SJSA1 (cell line): Measurements from ENCODE around the gene KBTBD7. TPM values are rescaled to one million over a fixed set of nuclear protein-coding genes. Genes with fewer than 3 reads are reported as not detected.
"Not testable (repeated sequence)": the region's sequence is repeated elsewhere in the genome, so short reads cannot be mapped to it uniquely, and the experiment has no call there.

Experiments used
- DNase-seq, 2 experiments: peaks; one replicate each; pipeline ENCODE4 v3.0.0-alpha.2; 2015 to 2020; ENCODE audit warnings: low spot score in 2 of 2, low read depth in 1 of 2
- H3K27ac ChIP-seq: fragments of 250-450 bp; sonication (Bioruptor Pico); 2 replicates; pipeline ENCODE4 v1.5.1; 2020; ENCODE audit warnings: mild to moderate bottlenecking, moderate library complexity
- H3K27me3 ChIP-seq: fragments of 250-450 bp; sonication (Bioruptor Pico); replicated peaks from 2 replicates; pipeline ENCODE4 v1.5.1; 2020; ENCODE audit warnings: mild to moderate bottlenecking, moderate library complexity
- H3K36me3 ChIP-seq: fragments of 250-450 bp; sonication (Bioruptor Pico); 2 replicates; pipeline ENCODE4 v1.5.1; 2020; ENCODE audit warnings: mild to moderate bottlenecking
- H3K4me1 ChIP-seq: fragments of 250-450 bp; sonication (Bioruptor Pico); replicated peaks from 2 replicates; pipeline ENCODE4 v1.6.1; 2021; ENCODE audit warnings: mild to moderate bottlenecking
- H3K4me3 ChIP-seq: fragments of 250-450 bp; sonication (Bioruptor Pico); 2 replicates; pipeline ENCODE4 v1.5.1; 2020; ENCODE audit warnings: mild to moderate bottlenecking
- H3K9me3 ChIP-seq: fragments of 250-450 bp; sonication (Bioruptor Pico); replicated peaks from 2 replicates; pipeline ENCODE4 v1.5.1; 2020; ENCODE audit warnings: mild to moderate bottlenecking
- total RNA-seq: library from RNA; depleted of rRNA; stranded (reverse); fragments of >200 nt; shearing (Covaris generic); gene quantifications from 2 replicates; pipeline ENCODE4 v1.2.3, GENCODE V29; 2014

The KBTBD7 gene
- total RNA-seq, 1 experiment from 2014 or later = 6.9 TPM

DNA sequence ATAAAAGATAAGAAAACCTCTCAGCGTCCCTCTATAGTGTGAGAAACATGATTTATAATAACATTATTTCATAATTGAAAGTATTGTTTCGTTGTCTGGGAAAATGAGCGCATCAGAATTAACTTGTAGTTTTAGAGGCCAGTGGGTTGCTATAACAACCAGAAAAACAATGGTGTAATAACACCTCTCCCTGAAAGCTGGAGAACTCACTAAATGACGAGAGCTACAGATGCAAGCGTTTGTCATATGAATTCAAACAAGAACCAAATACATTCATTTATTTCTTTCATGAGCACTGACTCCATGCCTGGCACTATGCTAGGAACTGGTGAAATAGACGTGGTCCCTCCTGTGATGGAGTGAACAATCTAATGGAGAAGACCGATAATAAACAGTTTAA is 16.3 kb downstream of the KBTBD7 start:
- no peak overlapping the region for H3K27ac ChIP-seq
- peaks cover 8% of the 10 kb centered on the region; the same call in 1 of the 2 replicates for H3K9me3 ChIP-seq
- DNase-seq = no peak
- H3K36me3 ChIP-seq = no peaks in the 10 kb centered on the region
- no peaks in the 10 kb centered on the region for H3K27me3 ChIP-seq
- H3K4me3 ChIP-seq = no peak overlapping the region
- H3K4me1 ChIP-seq = peaks cover 4% of the 10 kb centered on the region; the same call in 1 of the 2 replicates

DNA sequence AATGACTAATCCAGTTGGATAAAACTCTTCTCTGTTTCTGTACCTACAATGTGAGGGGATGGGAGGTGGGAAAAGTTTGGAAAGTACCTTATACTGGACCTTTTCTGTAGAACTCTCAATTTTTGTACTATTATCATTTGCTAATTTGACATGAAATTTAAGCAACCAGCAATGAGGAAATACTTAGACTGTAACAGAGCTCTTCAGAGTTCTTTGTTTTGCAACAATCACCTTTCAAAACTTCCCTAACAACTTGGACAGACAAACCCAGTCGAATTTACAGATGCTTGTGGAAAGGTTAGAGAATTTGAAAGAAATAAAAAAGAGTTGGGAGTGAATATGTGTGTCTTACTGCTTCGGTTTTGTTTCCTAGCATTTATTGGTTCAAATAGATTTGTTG is 16.8 kb downstream of the KBTBD7 start:
- no peak overlapping the region for H3K4me3 ChIP-seq
- no peaks in the 10 kb centered on the region for H3K36me3 ChIP-seq
- DNase-seq = no peak
- H3K27me3 ChIP-seq = no peaks in the 10 kb centered on the region
- peaks cover 4% of the 10 kb centered on the region; the same call in 1 of the 2 replicates for H3K4me1 ChIP-seq
- H3K27ac ChIP-seq = no peak overlapping the region
- peaks cover 8% of the 10 kb centered on the region; the same call in 1 of the 2 replicates for H3K9me3 ChIP-seq

DNA sequence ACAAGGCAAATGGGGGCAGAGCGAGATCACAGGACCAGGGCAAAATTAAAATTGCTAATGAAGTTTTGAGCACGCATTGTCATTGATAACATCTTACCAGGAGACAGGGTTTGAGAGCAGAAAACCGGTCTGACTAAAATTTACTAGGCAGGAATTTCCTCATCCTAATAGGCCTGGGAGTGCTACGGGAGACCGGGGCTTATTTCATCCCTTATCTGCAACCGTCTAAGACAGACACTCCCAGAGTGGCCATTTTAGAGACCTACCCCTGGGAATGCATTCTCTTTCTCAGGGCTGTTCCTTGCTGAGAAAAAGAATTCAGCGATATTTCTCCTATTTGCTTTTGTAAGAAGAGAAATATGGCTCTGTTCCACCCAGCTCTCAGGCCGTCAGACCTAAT is 18.8 kb downstream of the KBTBD7 start:
- not testable (repeated sequence) for H3K27ac ChIP-seq

GRCh38 chr13:41162151-41162550 is 32.2 kb downstream of the KBTBD7 start:
- no peak overlapping the region for H3K27ac ChIP-seq
- H3K36me3 ChIP-seq = no peaks in the 10 kb centered on the region
- no peak overlapping the region for H3K4me3 ChIP-seq
- H3K27me3 ChIP-seq = no peaks in the 10 kb centered on the region
- no peaks in the 10 kb centered on the region for H3K4me1 ChIP-seq
- H3K9me3 ChIP-seq = no peaks in the 10 kb centered on the region
- no peak for DNase-seq

More for the DNA sequence above, 18.8 kb downstream of the KBTBD7 start:
- not testable (repeated sequence) for H3K4me1 ChIP-seq, H3K36me3 ChIP-seq, H3K27me3 ChIP-seq, H3K9me3 ChIP-seq, DNase-seq, H3K4me3 ChIP-seq

DNA sequence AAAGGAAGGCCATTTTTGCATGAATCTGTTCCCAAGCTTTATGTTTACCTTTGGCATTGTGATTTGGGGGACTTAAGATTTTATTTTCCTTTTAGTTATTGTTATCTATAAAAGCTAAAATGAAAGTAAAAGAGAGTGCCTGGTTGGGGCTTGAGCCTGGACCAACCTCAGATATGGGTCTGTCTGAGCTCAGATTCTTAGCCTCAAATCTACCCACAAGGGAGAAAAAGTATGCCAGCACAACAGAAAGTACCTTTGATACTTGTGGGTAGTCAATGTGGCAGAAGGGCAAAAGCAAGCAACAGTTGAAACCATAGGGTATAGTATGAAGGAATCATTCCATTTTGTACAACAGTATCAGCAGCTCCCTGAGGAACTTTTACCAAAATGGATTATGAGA is 35.2 kb downstream of the KBTBD7 start:
- no peaks in the 10 kb centered on the region for H3K4me1 ChIP-seq
- H3K36me3 ChIP-seq = no peaks in the 10 kb centered on the region
- no peak overlapping the region for H3K27ac ChIP-seq
- no peaks in the 10 kb centered on the region for H3K9me3 ChIP-seq
- H3K4me3 ChIP-seq = no peak overlapping the region
- no peak for DNase-seq
- H3K27me3 ChIP-seq = no peaks in the 10 kb centered on the region

GRCh38 chr13:41157048-41157717 is 37.2 kb downstream of the KBTBD7 start:
- Histone ChIP-seq H3K4me3 (no peak overlapping the region), H3K4me1 (no peaks in the 10 kb centered on the region), H3K9me3 (no peaks in the 10 kb centered on the region), H3K27ac (no peak overlapping the region), H3K36me3 (no peaks in the 10 kb centered on the region), H3K27me3 (no peaks in the 10 kb centered on the region)
- DNase-seq = no peak

GRCh38 chr13:41156620-41157019 is 37.7 kb downstream of the KBTBD7 start:
- no peaks in the 10 kb centered on the region for H3K36me3 ChIP-seq
- no peak overlapping the region for H3K4me3 ChIP-seq
- DNase-seq = no peak
- no peaks in the 10 kb centered on the region for H3K27me3 ChIP-seq
- H3K9me3 ChIP-seq = no peaks in the 10 kb centered on the region
- H3K4me1 ChIP-seq = no peaks in the 10 kb centered on the region
- H3K27ac ChIP-seq = no peak overlapping the region

- Histone ChIP-seq H3K27me3 (no peaks in the 10 kb centered on the region), H3K36me3 (no peaks in the 10 kb centered on the region), H3K27ac (no peak overlapping the region)
These were observed 40.3 kb downstream of the KBTBD7 start for GRCh38 chr13:41154042-41154441.

GRCh38 chr13:41152005-41152404 is 42.4 kb downstream of the KBTBD7 start:
- no peak for DNase-seq
- Histone ChIP-seq H3K27ac (no peak overlapping the region), H3K27me3 (no peaks in the 10 kb centered on the region), H3K36me3 (no peaks in the 10 kb centered on the region; the same call in 1 of the 2 replicates), H3K4me3 (no peak overlapping the region), H3K9me3 (peaks cover 11% of the 10 kb centered on the region), H3K4me1 (no peaks in the 10 kb centered on the region)

More at GRCh38 chr13:41154042-41154441, 40.3 kb downstream of the KBTBD7 start:
- no peak for DNase-seq
- no peaks in the 10 kb centered on the region for H3K4me1 ChIP-seq
- no peak overlapping the region for H3K4me3 ChIP-seq
- H3K9me3 ChIP-seq = peaks cover 3% of the 10 kb centered on the region; the same call in 1 of the 2 replicates

GRCh38 chr13:41150058-41150457 is 44.3 kb downstream of the KBTBD7 start:
- H3K4me3 ChIP-seq = no peak overlapping the region
- peaks cover 6% of the 10 kb centered on the region for H3K4me1 ChIP-seq
- no peak for DNase-seq
- no peak overlapping the region for H3K27ac ChIP-seq
- H3K9me3 ChIP-seq = peaks cover 11% of the 10 kb centered on the region
- no peaks in the 10 kb centered on the region for H3K27me3 ChIP-seq
- no peaks in the 10 kb centered on the region; the same call in 1 of the 2 replicates for H3K36me3 ChIP-seq

DNA sequence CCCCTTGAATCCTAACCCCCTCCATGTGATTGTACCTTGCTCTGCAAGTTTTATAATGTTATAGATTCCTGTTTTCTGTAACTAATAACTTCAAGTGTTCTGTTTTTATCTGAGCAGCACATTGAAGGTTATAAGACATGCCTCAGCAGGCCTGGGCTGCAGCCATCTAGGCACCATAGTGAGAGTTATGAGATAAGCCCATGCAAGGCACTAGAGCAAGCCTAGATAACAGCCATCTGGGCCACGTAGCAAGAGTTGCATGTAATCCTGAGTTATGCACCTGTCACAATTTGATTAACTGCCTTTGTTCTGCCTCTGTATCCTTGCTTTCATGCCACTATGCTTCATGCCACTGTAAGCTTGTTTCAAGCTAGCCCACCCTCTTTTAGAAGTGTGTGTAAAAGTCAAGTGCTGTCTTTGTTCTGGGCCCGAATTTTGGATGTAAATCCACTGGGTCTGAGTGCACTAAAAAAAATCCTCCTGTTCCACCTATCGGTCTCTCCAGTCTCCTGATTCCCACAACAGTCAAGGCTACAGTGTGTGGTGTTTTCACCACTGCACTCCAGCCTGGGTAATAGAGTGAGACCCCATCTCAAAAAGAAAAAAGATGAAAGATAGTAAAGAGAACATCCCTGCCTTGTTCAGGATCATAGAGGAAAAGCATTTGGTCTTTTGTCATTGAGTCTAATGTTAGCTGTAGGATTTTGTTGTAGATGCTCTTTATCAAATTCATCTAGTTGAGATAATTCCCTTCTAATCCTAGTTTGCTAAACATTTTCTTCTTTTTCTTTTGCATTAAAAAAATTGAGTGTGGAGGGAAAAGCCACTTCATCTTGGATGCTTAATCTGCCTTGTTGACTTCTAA is 45.7 kb downstream of the KBTBD7 start:
- H3K4me3 ChIP-seq = no peak overlapping the region
- H3K36me3 ChIP-seq = no peaks in the 10 kb centered on the region; the same call in 1 of the 2 replicates
- no peak overlapping the region for H3K27ac ChIP-seq
- no peaks in the 10 kb centered on the region for H3K27me3 ChIP-seq
- DNase-seq = no peak
- peaks cover 10% of the 10 kb centered on the region for H3K4me1 ChIP-seq
- peaks cover 11% of the 10 kb centered on the region for H3K9me3 ChIP-seq

DNA sequence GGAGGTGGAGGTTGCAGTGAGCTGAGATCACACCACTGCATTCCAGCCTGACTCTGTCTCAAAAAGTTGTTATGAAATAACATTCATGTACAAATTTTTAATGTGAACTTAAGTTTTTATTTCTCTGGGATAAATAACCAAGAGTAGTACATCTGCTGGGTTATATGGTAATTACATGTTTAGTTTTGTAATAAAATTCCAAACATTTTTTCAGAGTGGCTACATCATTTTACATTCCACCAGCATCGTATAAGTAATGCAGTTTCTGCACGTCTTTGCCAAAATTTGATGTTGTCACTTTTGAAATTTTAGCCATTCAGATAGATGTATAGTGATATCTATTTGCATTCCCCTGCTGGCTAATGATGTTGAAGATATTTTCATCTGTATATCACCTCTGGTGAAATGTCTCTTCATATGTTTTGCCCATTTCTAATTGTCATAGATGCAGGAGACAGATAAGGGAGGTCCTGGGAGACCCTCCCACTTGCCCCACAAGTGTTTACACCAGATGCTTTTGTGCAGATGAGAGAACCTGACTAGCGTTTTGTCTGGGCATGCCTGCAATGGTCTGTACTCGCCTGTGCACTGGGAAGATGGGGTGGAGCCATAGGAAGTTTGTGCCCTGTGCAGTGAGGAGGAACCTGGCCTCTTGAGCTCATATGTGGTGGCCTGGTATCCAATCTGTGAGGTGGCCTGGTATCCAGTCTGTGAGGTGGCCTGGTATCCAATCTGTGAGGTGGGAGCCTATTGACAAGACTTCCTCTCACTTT is 49.0 kb downstream of the KBTBD7 start:
- DNase-seq = no peak
- Histone ChIP-seq H3K27me3 (no peaks in the 10 kb centered on the region), H3K4me1 (peaks cover 10% of the 10 kb centered on the region), H3K27ac (no peak overlapping the region), H3K36me3 (no peaks in the 10 kb centered on the region; the same call in 1 of the 2 replicates), H3K4me3 (no peak overlapping the region), H3K9me3 (peaks cover 11% of the 10 kb centered on the region)

GRCh38 chr13:41144576-41144975 is 49.8 kb downstream of the KBTBD7 start:
- DNase-seq = no peak
- Histone ChIP-seq H3K27ac (no peak overlapping the region), H3K9me3 (peaks cover 8% of the 10 kb centered on the region), H3K36me3 (no peaks in the 10 kb centered on the region; the same call in 1 of the 2 replicates), H3K4me3 (no peak overlapping the region), H3K4me1 (peaks cover 10% of the 10 kb centered on the region), H3K27me3 (no peaks in the 10 kb centered on the region)
